ENCODE data around the gene SERPINA5. TPM values are rescaled to one million over a fixed set of nuclear protein-coding genes. Genes with fewer than 3 reads are reported as not detected.

SERPINA5 gene
- total RNA-seq, 1 experiment from 2014 or later, result 3.0 TPM

- H3K9me3 ChIP-seq (ENCODE audit: control insufficient read depth in 1 of 2, insufficient read depth in 1 of 2, low read depth in 1 of 2, low read length in 2 of 2), result no peaks in the 10 kb centered on the region
- no TSS peak for BruUV-seq (replicated peaks)
- no peak overlapping the region for H2AFZ ChIP-seq (ENCODE audit: low read depth, low read length, poor library complexity, severe bottlenecking)
- ChIA-PET CTCF (no interaction called here), POLR2A (interaction anchor here (2.3 kb wide), 1 partner anchor 17 kb away, joined by 5 read pairs; no protein-coding TSS in a partner anchor), RAD21 (ENCODE audit: low non-redundant PET in 1 of 2, low total read pairs in 2 of 2, uncharacterized antibody in 2 of 2, unreplicated experiment in 2 of 2) (no interaction called here)
- no peak overlapping the region for H3K4me2 ChIP-seq (ENCODE audit: low read length)
- no peak for ATAC-seq
- no peaks in the 10 kb centered on the region for H4K20me1 ChIP-seq (ENCODE audit: insufficient read depth)
- no peaks in the 10 kb centered on the region for H3K79me2 ChIP-seq (ENCODE audit: insufficient read depth, low read length)
- H3K9me2 ChIP-seq (ENCODE audit: insufficient read depth), result no peaks in the 10 kb centered on the region
- TF ChIP-seq, protein P1, sequence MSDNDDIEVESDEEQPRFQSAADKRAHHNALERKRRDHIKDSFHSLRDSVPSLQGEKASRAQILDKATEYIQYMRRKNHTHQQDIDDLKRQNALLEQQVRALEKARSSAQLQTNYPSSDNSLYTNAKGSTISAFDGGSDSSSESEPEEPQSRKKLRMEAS (IDR thresholded peaks at IDR 0.05), result no peak
- TF ChIP-seq, protein P2, sequence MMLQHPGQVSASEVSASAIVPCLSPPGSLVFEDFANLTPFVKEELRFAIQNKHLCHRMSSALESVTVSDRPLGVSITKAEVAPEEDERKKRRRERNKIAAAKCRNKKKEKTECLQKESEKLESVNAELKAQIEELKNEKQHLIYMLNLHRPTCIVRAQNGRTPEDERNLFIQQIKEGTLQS (IDR thresholded peaks at IDR 0.05), result no peak
- TF ChIP-seq YY1 (IDR thresholded peaks at IDR 0.05; ENCODE audit: extremely low read depth, insufficient replicate concordance, low read depth, low read length), result no peak
- no peak for TF ChIP-seq SIN3A (IDR thresholded peaks at IDR 0.05; ENCODE audit: low read depth)
- TF ChIP-seq, protein P3, sequence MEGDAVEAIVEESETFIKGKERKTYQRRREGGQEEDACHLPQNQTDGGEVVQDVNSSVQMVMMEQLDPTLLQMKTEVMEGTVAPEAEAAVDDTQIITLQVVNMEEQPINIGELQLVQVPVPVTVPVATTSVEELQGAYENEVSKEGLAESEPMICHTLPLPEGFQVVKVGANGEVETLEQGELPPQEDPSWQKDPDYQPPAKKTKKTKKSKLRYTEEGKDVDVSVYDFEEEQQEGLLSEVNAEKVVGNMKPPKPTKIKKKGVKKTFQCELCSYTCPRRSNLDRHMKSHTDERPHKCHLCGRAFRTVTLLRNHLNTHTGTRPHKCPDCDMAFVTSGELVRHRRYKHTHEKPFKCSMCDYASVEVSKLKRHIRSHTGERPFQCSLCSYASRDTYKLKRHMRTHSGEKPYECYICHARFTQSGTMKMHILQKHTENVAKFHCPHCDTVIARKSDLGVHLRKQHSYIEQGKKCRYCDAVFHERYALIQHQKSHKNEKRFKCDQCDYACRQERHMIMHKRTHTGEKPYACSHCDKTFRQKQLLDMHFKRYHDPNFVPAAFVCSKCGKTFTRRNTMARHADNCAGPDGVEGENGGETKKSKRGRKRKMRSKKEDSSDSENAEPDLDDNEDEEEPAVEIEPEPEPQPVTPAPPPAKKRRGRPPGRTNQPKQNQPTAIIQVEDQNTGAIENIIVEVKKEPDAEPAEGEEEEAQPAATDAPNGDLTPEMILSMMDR (IDR thresholded peaks at IDR 0.05 in 2 of 3, conservative IDR thresholded peaks at IDR 0.05 in 1 of 3; ENCODE audit: borderline replicate concordance in 1 of 3, insufficient read depth in 1 of 3, low read depth in 2 of 3, low read length in 2 of 3), result no peak
- TF ChIP-seq EZH2phosphoT487 (IDR thresholded peaks at IDR 0.05; ENCODE audit: borderline replicate concordance), result no peak
- TF ChIP-seq POLR2AphosphoS5 (IDR thresholded peaks at IDR 0.05; ENCODE audit: low read depth, low read length), result no peak
- no peak for TF ChIP-seq EGR1 (IDR thresholded peaks at IDR 0.05; ENCODE audit: low read depth)
- TF ChIP-seq SRF (IDR thresholded peaks at IDR 0.05; ENCODE audit: low read depth), result no peak
- no peak for TF ChIP-seq RAD21 (IDR thresholded peaks at IDR 0.05; ENCODE audit: low read depth)
- TF ChIP-seq, protein P4, sequence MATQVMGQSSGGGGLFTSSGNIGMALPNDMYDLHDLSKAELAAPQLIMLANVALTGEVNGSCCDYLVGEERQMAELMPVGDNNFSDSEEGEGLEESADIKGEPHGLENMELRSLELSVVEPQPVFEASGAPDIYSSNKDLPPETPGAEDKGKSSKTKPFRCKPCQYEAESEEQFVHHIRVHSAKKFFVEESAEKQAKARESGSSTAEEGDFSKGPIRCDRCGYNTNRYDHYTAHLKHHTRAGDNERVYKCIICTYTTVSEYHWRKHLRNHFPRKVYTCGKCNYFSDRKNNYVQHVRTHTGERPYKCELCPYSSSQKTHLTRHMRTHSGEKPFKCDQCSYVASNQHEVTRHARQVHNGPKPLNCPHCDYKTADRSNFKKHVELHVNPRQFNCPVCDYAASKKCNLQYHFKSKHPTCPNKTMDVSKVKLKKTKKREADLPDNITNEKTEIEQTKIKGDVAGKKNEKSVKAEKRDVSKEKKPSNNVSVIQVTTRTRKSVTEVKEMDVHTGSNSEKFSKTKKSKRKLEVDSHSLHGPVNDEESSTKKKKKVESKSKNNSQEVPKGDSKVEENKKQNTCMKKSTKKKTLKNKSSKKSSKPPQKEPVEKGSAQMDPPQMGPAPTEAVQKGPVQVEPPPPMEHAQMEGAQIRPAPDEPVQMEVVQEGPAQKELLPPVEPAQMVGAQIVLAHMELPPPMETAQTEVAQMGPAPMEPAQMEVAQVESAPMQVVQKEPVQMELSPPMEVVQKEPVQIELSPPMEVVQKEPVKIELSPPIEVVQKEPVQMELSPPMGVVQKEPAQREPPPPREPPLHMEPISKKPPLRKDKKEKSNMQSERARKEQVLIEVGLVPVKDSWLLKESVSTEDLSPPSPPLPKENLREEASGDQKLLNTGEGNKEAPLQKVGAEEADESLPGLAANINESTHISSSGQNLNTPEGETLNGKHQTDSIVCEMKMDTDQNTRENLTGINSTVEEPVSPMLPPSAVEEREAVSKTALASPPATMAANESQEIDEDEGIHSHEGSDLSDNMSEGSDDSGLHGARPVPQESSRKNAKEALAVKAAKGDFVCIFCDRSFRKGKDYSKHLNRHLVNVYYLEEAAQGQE (IDR thresholded peaks at IDR 0.05; ENCODE audit: low read depth), result no peak
- TF ChIP-seq JUND (IDR thresholded peaks at IDR 0.05), result no peak
- no peak for TF ChIP-seq ELF1 (IDR thresholded peaks at IDR 0.05; ENCODE audit: borderline replicate concordance, low read depth)
- TF ChIP-seq POLR2A (IDR thresholded peaks at IDR 0.05; ENCODE audit: borderline replicate concordance, extremely low read depth, insufficient read depth, insufficient read length), result no peak
- TF ChIP-seq, protein P5, sequence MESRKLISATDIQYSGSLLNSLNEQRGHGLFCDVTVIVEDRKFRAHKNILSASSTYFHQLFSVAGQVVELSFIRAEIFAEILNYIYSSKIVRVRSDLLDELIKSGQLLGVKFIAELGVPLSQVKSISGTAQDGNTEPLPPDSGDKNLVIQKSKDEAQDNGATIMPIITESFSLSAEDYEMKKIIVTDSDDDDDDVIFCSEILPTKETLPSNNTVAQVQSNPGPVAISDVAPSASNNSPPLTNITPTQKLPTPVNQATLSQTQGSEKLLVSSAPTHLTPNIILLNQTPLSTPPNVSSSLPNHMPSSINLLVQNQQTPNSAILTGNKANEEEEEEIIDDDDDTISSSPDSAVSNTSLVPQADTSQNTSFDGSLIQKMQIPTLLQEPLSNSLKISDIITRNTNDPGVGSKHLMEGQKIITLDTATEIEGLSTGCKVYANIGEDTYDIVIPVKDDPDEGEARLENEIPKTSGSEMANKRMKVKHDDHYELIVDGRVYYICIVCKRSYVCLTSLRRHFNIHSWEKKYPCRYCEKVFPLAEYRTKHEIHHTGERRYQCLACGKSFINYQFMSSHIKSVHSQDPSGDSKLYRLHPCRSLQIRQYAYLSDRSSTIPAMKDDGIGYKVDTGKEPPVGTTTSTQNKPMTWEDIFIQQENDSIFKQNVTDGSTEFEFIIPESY (IDR thresholded peaks at IDR 0.05; ENCODE audit: extremely low read depth, insufficient replicate concordance, low read length), result no peak
- TF ChIP-seq CBX3 (IDR thresholded peaks at IDR 0.05; ENCODE audit: low read depth), result no peak
- no peak for TF ChIP-seq TCF7L2 (IDR thresholded peaks at IDR 0.05; ENCODE audit: borderline replicate concordance, extremely low read depth, insufficient read depth, insufficient read length)
- no peak for TF ChIP-seq SP1 (IDR thresholded peaks at IDR 0.05; ENCODE audit: low read depth)
- TF ChIP-seq FOSL1 (IDR thresholded peaks at IDR 0.05; ENCODE audit: low read depth), result no peak
- TF ChIP-seq ZFX (IDR thresholded peaks at IDR 0.05), result no peak
- intact Hi-C loops (cut with micrococcal nuclease), result no loop called here
- peaks cover 0 to 11% of the 10 kb centered on the region in 2 experiments; a peak in 3 of 4 replicates for H3K4me1 ChIP-seq (ENCODE audit: control insufficient read depth in 1 of 2, insufficient read depth in 2 of 2, low read length in 2 of 2)
- no peak overlapping the region for H3K27ac ChIP-seq (ENCODE audit: low read depth, low read length)
- no peak for DNase-seq (ENCODE audit: low read depth, low spot score)
- no peak overlapping the region for H3K4me3 ChIP-seq (replicated peaks in 1 of 2; ENCODE audit: low read depth in 1 of 2, low read length in 2 of 2)
- H3K36me3 ChIP-seq (ENCODE audit: control insufficient read depth in 1 of 2, insufficient read depth in 2 of 2, low read length in 2 of 2), result no peaks in the 10 kb centered on the region
- H3K9ac ChIP-seq (ENCODE audit: low read length), result no peak overlapping the region
- no peaks in the 10 kb centered on the region for H3K27me3 ChIP-seq (ENCODE audit: insufficient read depth, low read length)
Measured at GRCh38 chr14:94582199-94582750, 1.0 kb downstream of the SERPINA5 start.
